H1 (cell line): Measurements from ENCODE around the gene SCUBE2. TPM values are rescaled to one million over a fixed set of nuclear protein-coding genes. Genes with fewer than 3 reads are reported as not detected.

ENCODE experiments used
- CTCF ChIA-PET: fragments of 300-600 bp; sonication (Branson Sonifier 250); formaldehyde crosslinking; loops from one replicate; lab custom pipeline; 2021; ENCODE audit not compliant: partially characterized antibody; lab: Charles Lee
- POLR2A ChIA-PET: fragments of 300-600 bp; sonication (Branson Sonifier 250); formaldehyde crosslinking; loops from one replicate; lab custom pipeline; 2021; ENCODE audit warnings: inconsistent platforms; ENCODE audit not compliant: partially characterized antibody; lab: Charles Lee
- DNase-seq, 2 experiments: peaks; one replicate each; pipeline versions ENCODE4 v3.0.0 to v3.0.0-alpha.2; 2010 to 2022; ENCODE audit warnings: low spot score in 2 of 2, low read depth in 1 of 2, mixed read lengths in 1 of 2
- FAIRE-seq: peaks from 2 replicates; lab custom pipeline; 2011; peaks lifted over from hg19 to GRCh38; lab: Jason Lieb, UNC
- H2AFZ ChIP-seq: 2 replicates; pipeline ENCODE4 v1.8.1; 2012; ENCODE audit warnings: low read length, inconsistent platforms
- H2AK5ac ChIP-seq: 2 replicates; pipeline ENCODE4 v1.6.1; 2013; ENCODE audit warnings: low read depth, low read length
- H2BK120ac ChIP-seq: replicated peaks from 2 replicates; pipeline ENCODE3; 2013; ENCODE audit warnings: low read depth, low read length, inconsistent platforms
- H2BK12ac ChIP-seq: 2 replicates; pipeline ENCODE4 v1.6.1; 2013; ENCODE audit warnings: low read depth, low read length
- H2BK15ac ChIP-seq: 2 replicates; pipeline ENCODE4 v1.6.1; 2013; ENCODE audit warnings: low read length
- H2BK20ac ChIP-seq: 2 replicates; pipeline ENCODE4 v1.6.1; 2013; ENCODE audit warnings: low read length
- H2BK5ac ChIP-seq: 2 replicates; pipeline ENCODE4 v1.6.1; 2013; ENCODE audit warnings: low read depth, low read length
- H3K14ac ChIP-seq: 2 replicates; pipeline ENCODE4 v1.6.1; 2013; ENCODE audit warnings: inconsistent platforms; ENCODE audit not compliant: insufficient read length
- H3K18ac ChIP-seq: 2 replicates; pipeline ENCODE4 v1.6.1; 2013; ENCODE audit warnings: low read length; ENCODE audit errors: extremely low read depth
- H3K23ac ChIP-seq: 2 replicates; pipeline ENCODE4 v1.6.1; 2013; ENCODE audit warnings: inconsistent platforms; ENCODE audit not compliant: insufficient read length
- H3K23me2 ChIP-seq: 2 replicates; pipeline ENCODE4 v1.6.1; 2013; ENCODE audit warnings: low read depth, low read length
- H3K27ac ChIP-seq: 2 replicates; pipeline ENCODE4 v1.6.1; 2011; ENCODE audit warnings: low read depth, low read length, inconsistent platforms
- H3K27me3 ChIP-seq, 4 experiments: replicated peaks in 1 of 4; 1 replicate in 1 of 4; 2 replicates in 3 of 4; pipeline versions ENCODE4 v1.6.1 to v1.8.1; 2011 to 2013; ENCODE audit warnings: low read length in 3 of 4, mild to moderate bottlenecking in 3 of 4, inconsistent platforms in 2 of 4, mixed read lengths in 2 of 4, moderate library complexity in 1 of 4; ENCODE audit not compliant: control insufficient read depth in 3 of 4, insufficient read depth in 3 of 4; ENCODE audit errors: extremely low read depth in 1 of 4
- H3K36me3 ChIP-seq, 4 experiments: 2 replicates each; pipeline versions ENCODE4 v1.6.1 to v1.8.1; 2011 to 2013; ENCODE audit warnings: mild to moderate bottlenecking in 4 of 4, low read length in 3 of 4, moderate library complexity in 2 of 4, control low read depth in 1 of 4, inconsistent platforms in 1 of 4; ENCODE audit not compliant: insufficient read depth in 4 of 4, control insufficient read depth in 2 of 4
- H3K4ac ChIP-seq: replicated peaks from 2 replicates; pipeline ENCODE3; 2013; ENCODE audit warnings: low read length, low read depth, mixed read lengths, inconsistent platforms; ENCODE audit not compliant: insufficient read length
- H3K4me1 ChIP-seq, 4 experiments: replicated peaks in 1 of 4; 1 replicate in 1 of 4; 2 replicates in 3 of 4; pipeline versions ENCODE4 v1.6.1 to v1.8.1; 2011 to 2013; ENCODE audit warnings: low read length in 3 of 4, inconsistent platforms in 2 of 4, mixed read lengths in 1 of 4; ENCODE audit not compliant: insufficient read depth in 4 of 4, control insufficient read depth in 3 of 4
- H3K4me2 ChIP-seq, 2 experiments: 2 replicates each; pipeline versions ENCODE4 v1.6.1 to v1.8.1; 2011 to 2013; ENCODE audit warnings: low read depth in 2 of 2, low read length in 2 of 2, control low read depth in 1 of 2, inconsistent platforms in 1 of 2, mild to moderate bottlenecking in 1 of 2; ENCODE audit not compliant: insufficient read depth in 1 of 2
- H3K4me3 ChIP-seq, 4 experiments: fragments of 200-600, 300-600 bp in 1 of 4; sonication (generic), shearing (Covaris generic), sonication (Bioruptor Twin) in 1 of 4; 2 replicates each; pipeline versions ENCODE4 v1.5.1 to v1.8.1; 2011 to 2016; ENCODE audit warnings: low read length in 4 of 4, low read depth in 3 of 4, control low read depth in 2 of 4, inconsistent platforms in 2 of 4, mild to moderate bottlenecking in 2 of 4, mixed read lengths in 1 of 4, moderate library complexity in 1 of 4; ENCODE audit not compliant: insufficient read depth in 2 of 4; ENCODE audit errors: extremely low read depth in 1 of 4
- H3K56ac ChIP-seq: replicated peaks from 2 replicates; pipeline ENCODE3; 2013; ENCODE audit warnings: low read depth, mild to moderate bottlenecking, mixed read lengths, low read length, inconsistent platforms; ENCODE audit not compliant: insufficient read length
- H3K79me1 ChIP-seq: 2 replicates; pipeline ENCODE4 v1.6.1; 2013; ENCODE audit warnings: low read depth, low read length, control low read depth
- H3K79me2 ChIP-seq, 2 experiments: 2 replicates each; pipeline versions ENCODE4 v1.6.1 to v1.8.1; 2012 to 2013; ENCODE audit warnings: low read length in 2 of 2, mild to moderate bottlenecking in 2 of 2, inconsistent platforms in 1 of 2; ENCODE audit not compliant: insufficient read depth in 2 of 2, control insufficient read depth in 1 of 2
- H3K9ac ChIP-seq, 4 experiments: replicated peaks in 1 of 4; 1 replicate in 1 of 4; 2 replicates in 3 of 4; pipeline versions ENCODE4 v1.6.1 to v1.8.1; 2011 to 2013; ENCODE audit warnings: low read depth in 3 of 4, low read length in 3 of 4, control low read depth in 2 of 4, mild to moderate bottlenecking in 2 of 4, moderate library complexity in 2 of 4, inconsistent platforms in 1 of 4; ENCODE audit errors: extremely low read depth in 1 of 4
- H3K9me3 ChIP-seq, 2 experiments: 2 replicates each; pipeline versions ENCODE4 v1.6.1 to v1.8.1; 2012 to 2013; ENCODE audit warnings: mild to moderate bottlenecking in 2 of 2, moderate library complexity in 2 of 2, control low read depth in 1 of 2, inconsistent platforms in 1 of 2, low read depth in 1 of 2, low read length in 1 of 2, mixed read lengths in 1 of 2; ENCODE audit not compliant: insufficient read depth in 2 of 2
- H4K20me1 ChIP-seq, 2 experiments: replicated peaks in 1 of 2; 2 replicates each; pipeline versions ENCODE3 to v1.8.1; 2011 to 2013; ENCODE audit warnings: inconsistent platforms in 2 of 2, low read length in 2 of 2, mild to moderate bottlenecking in 1 of 2; ENCODE audit not compliant: insufficient read depth in 2 of 2, control insufficient read depth in 1 of 2
- H4K5ac ChIP-seq: 2 replicates; pipeline ENCODE4 v1.6.1; 2013; ENCODE audit warnings: low read length, low read depth, mixed read lengths, inconsistent platforms; ENCODE audit not compliant: insufficient read length
- H4K8ac ChIP-seq: 2 replicates; pipeline ENCODE4 v1.8.0; 2013; ENCODE audit warnings: mild to moderate bottlenecking, moderate library complexity, low read length, inconsistent platforms; ENCODE audit not compliant: insufficient read depth; ENCODE audit errors: extremely low read depth
- H4K91ac ChIP-seq: replicated peaks from 2 replicates; pipeline ENCODE3; 2013; ENCODE audit warnings: low read length, mixed read lengths, inconsistent platforms; ENCODE audit not compliant: insufficient read length
- CBX5 ChIP-seq: fragments of 300-800, 300-1000 bp; sonication (generic); IDR thresholded peaks from 2 replicates; pipeline ENCODE4 v1.7.1; 2016; ENCODE audit warnings: antibody characterized with exemption, low read length, low read depth
- CBX8 ChIP-seq: fragments of 300-800, 300-1000 bp; sonication (generic); IDR thresholded peaks from 2 replicates; pipeline ENCODE4 v1.7.1; 2016; ENCODE audit warnings: low read depth, low read length, borderline replicate concordance
- CTBP2 ChIP-seq: IDR thresholded peaks from 2 replicates; pipeline ENCODE4 v1.7.0; 2011; ENCODE audit warnings: borderline replicate concordance, mild to moderate bottlenecking, moderate library complexity, mixed read lengths, low read length; ENCODE audit not compliant: insufficient read depth, insufficient read length
- EP300 ChIP-seq, 2 experiments: IDR thresholded peaks; 1 replicate in 1 of 2; 2 replicates in 1 of 2; pipeline ENCODE4 v1.6.1; 2011 to 2012; ENCODE audit warnings: low read depth in 2 of 2, low read length in 2 of 2, mild to moderate bottlenecking in 2 of 2, borderline replicate concordance in 1 of 2, inconsistent platforms in 1 of 2, moderate library complexity in 1 of 2
- GTF2F1 ChIP-seq: IDR thresholded peaks from 2 replicates; pipeline ENCODE4 v1.6.1; 2012; ENCODE audit warnings: low read depth, low read length, improper control_type of control experiment, borderline replicate concordance
- HDAC6 ChIP-seq: IDR thresholded peaks from one replicate; pipeline ENCODE4 v1.7.1; 2012; ENCODE audit warnings: low read depth, mild to moderate bottlenecking, inconsistent platforms, low read length, moderate library complexity
- JUN ChIP-seq: IDR thresholded peaks from 2 replicates; pipeline ENCODE4 v1.6.1; 2011; ENCODE audit warnings: low read depth, mild to moderate bottlenecking, improper control_type of control experiment, low read length
- POLR2A ChIP-seq, 2 experiments: IDR thresholded peaks; 1 replicate in 1 of 2; 2 replicates in 1 of 2; pipeline ENCODE4 v1.6.1; 2011; ENCODE audit warnings: low read depth in 2 of 2, low read length in 2 of 2, mild to moderate bottlenecking in 2 of 2; ENCODE audit errors: control extremely low read depth in 1 of 2
- POLR2AphosphoS5 ChIP-seq: IDR thresholded peaks from 2 replicates; pipeline ENCODE4 v1.6.1; 2011; ENCODE audit warnings: low read depth, low read length
- SAP30 ChIP-seq: fragments of 300-600 bp; sonication (generic); IDR thresholded peaks from 2 replicates; pipeline ENCODE4 v1.7.1; 2012; ENCODE audit warnings: low read length, moderate library complexity, mild to moderate bottlenecking, inconsistent platforms; ENCODE audit not compliant: insufficient read depth, insufficient replicate concordance
- SP4 ChIP-seq: IDR thresholded peaks from 2 replicates; pipeline ENCODE4 v1.6.1; 2012; ENCODE audit warnings: low read length, inconsistent platforms
- SRF ChIP-seq: IDR thresholded peaks from 2 replicates; pipeline ENCODE4 v1.6.1; 2011; ENCODE audit warnings: mild to moderate bottlenecking, low read depth, low read length, moderate library complexity
- TBP ChIP-seq: IDR thresholded peaks from 2 replicates; pipeline ENCODE4 v1.6.1; 2011; ENCODE audit warnings: low read depth, low read length, improper control_type of control experiment
- YY1 ChIP-seq: IDR thresholded peaks from 2 replicates; pipeline ENCODE4 v1.6.1; 2011; ENCODE audit warnings: low read depth, mild to moderate bottlenecking, low read length
- ZNF274 ChIP-seq: IDR thresholded peaks from 2 replicates; pipeline ENCODE4 v1.7.0; 2012; ENCODE audit warnings: low read length, borderline replicate concordance; ENCODE audit errors: extremely low read depth
- WGBS, 2 experiments: shearing (Covaris generic) in 1 of 2; methylation state at CpG; one replicate each; pipeline versions ENCODE4 v1.1.6 to v1.1.7; 2013 to 2015; ENCODE audit warnings: low lambda C conversion rate in 2 of 2, mixed read lengths in 2 of 2, inconsistent platforms in 1 of 2, low coverage in 1 of 2, missing lambda C conversion rate in 1 of 2; ENCODE audit not compliant: insufficient replicate concordance in 2 of 2, insufficient coverage in 1 of 2, insufficient read length in 1 of 2; ENCODE audit errors: extremely low coverage in 1 of 2, missing lambda C conversion rate in 1 of 2; 5-methylcytosine and 5-hydroxymethylcytosine counted together
- polyA plus RNA-seq, 7 experiments: library from polyadenylated mRNA; depleted of rRNA in 3 of 7; stranded (reverse) in 5 of 7; unstranded in 2 of 7; fragments of >200 nt in 5 of 7; fragments of 200-250 nt in 2 of 7; gene quantifications; 1 replicate in 5 of 7; 2 replicates in 1 of 7; 4 replicates in 1 of 7; pipeline versions ENCODE4 v1.2.1 to v1.2.3, GENCODE V29; 2011 to 2013; ENCODE audit warnings: missing spikeins in 2 of 7, mixed read lengths in 2 of 7
- total RNA-seq: library from RNA; stranded (reverse); fragmentation: NEBNext Ultra II Directional; extraction: Animal tissue kit (Norgen Biotek cat#: 25700); gene quantifications from 2 replicates; pipeline ENCODE4 v1.2.1, GENCODE V29; 2021

SCUBE2 gene
- total and polyA plus RNA-seq, 2 of the 8 experiments (the other 6 are each of a cell fraction or from before 2014, with no cell fraction given) = 0.29 to 1.2 TPM

- Histone ChIP-seq H2BK12ac (no peak overlapping the region), H2BK120ac (no peak overlapping the region), H3K9me3 (no peaks in the 10 kb centered on the region), H4K20me1 (no peaks in the 10 kb centered on the region), H3K14ac (no peak overlapping the region), H3K79me2 (no peaks in the 10 kb centered on the region; a peak in 1 of 4 replicates), H3K9ac (no peak overlapping the region), H2BK5ac (no peak overlapping the region), H3K4me2 (no peak overlapping the region), H3K23ac (no peak overlapping the region), H3K4me1 (no peaks in the 10 kb centered on the region), H3K4me3 (no peak overlapping the region), H2AFZ (no peak overlapping the region), H2AK5ac (no peak overlapping the region), H3K23me2 (no peaks in the 10 kb centered on the region; the same call in 1 of the 2 replicates), H3K79me1 (no peaks in the 10 kb centered on the region), H3K27me3 (no peaks in the 10 kb centered on the region), H2BK20ac (no peak overlapping the region), H3K27ac (no peak overlapping the region), H3K36me3 (no peaks in the 10 kb centered on the region), H4K91ac (no peak overlapping the region), H3K56ac (no peak overlapping the region), H4K5ac (no peak overlapping the region), H4K8ac (no peak overlapping the region), H2BK15ac (no peak overlapping the region), H3K18ac (no peak overlapping the region), H3K4ac (no peak overlapping the region)
- no peak for FAIRE-seq
- 89% methylated on average over 3 of the region's 3 CpGs; no CpG with 5 or more reads in 1 of the 2 experiments for WGBS, 2 experiments
- CTCF ChIA-PET = interaction anchor here (0.7 to 7.6 kb wide), 34 partner anchors 8 to 492 kb away, joined by 3 to 90 read pairs (median 6); partner anchors contain the start of gene NRIP3
- no peak for DNase-seq
- POLR2A ChIA-PET = interaction anchor here (0.6 to 1.6 kb wide), 3 partner anchors 9 to 13 kb away, joined by 3 to 5 read pairs (median 5); partner anchors contain the start of gene NRIP3
- no peak for TF ChIP-seq EP300 (IDR thresholded peaks at IDR 0.05; ENCODE audit: borderline replicate concordance in 1 of 2, low read depth in 2 of 2, low read length in 2 of 2)
- TF ChIP-seq YY1 = no peak
- no peak for TF ChIP-seq POLR2AphosphoS5
- TF ChIP-seq SAP30 = no peak
- no peak for TF ChIP-seq CTBP2
- no peak for TF ChIP-seq HDAC6
- no peak for TF ChIP-seq SRF
- TF ChIP-seq CBX8 = no peak
- TF ChIP-seq TBP = no peak
- TF ChIP-seq POLR2A (IDR thresholded peaks at IDR 0.05; ENCODE audit: control extremely low read depth in 1 of 2, low read depth in 2 of 2, low read length in 2 of 2) = no peak
- TF ChIP-seq ZNF274 = no peak
- TF ChIP-seq GTF2F1 = no peak
- TF ChIP-seq JUN = no peak
- TF ChIP-seq SP4 = no peak
- no peak for TF ChIP-seq CBX5
These were observed 76.6 kb downstream of the SCUBE2 start for GRCh38 chr11:9014826-9015225.
